K562 (cell line): ENCODE data around the gene TOR1AIP1. TPM values are rescaled to one million over a fixed set of nuclear protein-coding genes. Genes with fewer than 3 reads are reported as not detected.

Source experiments
- BCLAF1 ChIP-seq, 2 experiments: fragments of 450-650 bp in 1 of 2; IDR thresholded peaks; 2 replicates each; pipeline ENCODE4 v1.6.1; 2011 to 2017; ENCODE audit warnings: low read depth in 2 of 2, antibody characterized with exemption in 1 of 2, borderline replicate concordance in 1 of 2, low read length in 1 of 2, mild to moderate bottlenecking in 1 of 2, mixed read lengths in 1 of 2; ENCODE audit not compliant: control insufficient read depth in 1 of 2
- DDX20 ChIP-seq: fragments of 450-650 bp; IDR thresholded peaks from 2 replicates; pipeline ENCODE4 v1.6.1; 2016; ENCODE audit warnings: missing genetic modification characterization, low read depth, mild to moderate bottlenecking, missing compliant biosample characterization, moderate library complexity
- GABPA ChIP-seq: fragments of 200-800 bp; sonication (Bioruptor generic); conservative IDR thresholded peaks from 2 replicates; pipeline ENCODE4 v1.6.1; 2016; ENCODE audit warnings: low read depth, missing genetic modification characterization, missing compliant biosample characterization
- HDGF ChIP-seq: fragments of 450-650 bp; IDR thresholded peaks from 2 replicates; pipeline ENCODE4 v1.6.1; 2016
- MAFG ChIP-seq: fragments of 450-650 bp; conservative IDR thresholded peaks from 2 replicates; pipeline ENCODE4 v1.6.1; 2016; ENCODE audit warnings: missing genetic modification characterization, missing compliant biosample characterization
- PRDM10 ChIP-seq: fragments of 450-650 bp; IDR thresholded peaks from 2 replicates; pipeline ENCODE4 v1.6.1; 2018; ENCODE audit not compliant: partially characterized antibody
- PTRF ChIP-seq: fragments of 450-650 bp; IDR thresholded peaks from 2 replicates; pipeline ENCODE4 v1.6.1; 2016; ENCODE audit warnings: mild to moderate bottlenecking, missing genetic modification characterization, missing compliant biosample characterization
- RBM39 ChIP-seq: fragments of 200-400 bp; formaldehyde crosslinking; optimal IDR thresholded peaks from 2 replicates; pipeline ENCODE3; 2018; ENCODE audit warnings: low read depth, low read length
- TEAD1 ChIP-seq, 2 experiments: fragments of 450-650 bp in 1 of 2; sonication (generic) in 1 of 2; formaldehyde crosslinking; IDR thresholded peaks; 2 replicates each; pipeline versions ENCODE4 v1.4.0 to v1.8.0; 2020 to 2022; ENCODE audit warnings: mild to moderate bottlenecking in 2 of 2, missing genetic modification reagents in 1 of 2
- ZNF232 ChIP-seq: sonication (generic); formaldehyde crosslinking; IDR thresholded peaks from 2 replicates; pipeline ENCODE4 v1.8.0; 2022; ENCODE audit warnings: mild to moderate bottlenecking, missing genetic modification reagents
- ZNF551 ChIP-seq: fragments of 250-450 bp; sonication (Bioruptor Pico); IDR thresholded peaks from 2 replicates; pipeline ENCODE4 v1.5.0; 2021; ENCODE audit warnings: mild to moderate bottlenecking, moderate library complexity
- polyA plus RNA-seq, 8 experiments: library from polyadenylated mRNA; depleted of rRNA in 4 of 8; stranded (reverse) in 5 of 8; unstranded in 3 of 8; fragments of >200 nt; fragmentation: Nextera tagmentation in 2 of 8; fragmentation: Illumina TruSeq in 1 of 8; extraction: Ambion mirVana in 2 of 8; extraction: Trizol in 1 of 8; gene quantifications; 2 replicates each; pipeline versions ENCODE4 v1.2.1 to v1.2.3, GENCODE V29; 2011 to 2014; ENCODE audit warnings: inconsistent platforms in 1 of 8, missing spikeins in 1 of 8
- total RNA-seq, 7 experiments: library from RNA; depleted of rRNA in 6 of 7; stranded (reverse); fragments of >200 nt in 6 of 7; fragmentation: Illumina TruSeq in 2 of 7; extraction: Trizol in 2 of 7; gene quantifications; 2 replicates each; pipeline versions ENCODE4 v1.2.1 to v1.2.3, GENCODE V29; 2011 to 2021; ENCODE audit warnings: low replicate concordance in 1 of 7
- TF ChIP-seq, protein P1 (sequence below): fragments of 150-350 bp; conservative IDR thresholded peaks from 2 replicates; pipeline ENCODE4 v1.6.1; 2014; ENCODE audit warnings: low read length
- TF ChIP-seq, protein P2 (sequence below): IDR thresholded peaks from 3 replicates; pipeline ENCODE4 v1.6.1; 2011; ENCODE audit warnings: borderline replicate concordance, mild to moderate bottlenecking, moderate library complexity; ENCODE audit not compliant: insufficient read length; ENCODE audit errors: extremely low read depth

Gene TOR1AIP1
- total and polyA plus RNA-seq, 9 of the 15 experiments (the other 6 are each of a cell fraction or from before 2014, with no cell fraction given) = 18.1 to 46.9 (median 35.5) TPM

DNA sequence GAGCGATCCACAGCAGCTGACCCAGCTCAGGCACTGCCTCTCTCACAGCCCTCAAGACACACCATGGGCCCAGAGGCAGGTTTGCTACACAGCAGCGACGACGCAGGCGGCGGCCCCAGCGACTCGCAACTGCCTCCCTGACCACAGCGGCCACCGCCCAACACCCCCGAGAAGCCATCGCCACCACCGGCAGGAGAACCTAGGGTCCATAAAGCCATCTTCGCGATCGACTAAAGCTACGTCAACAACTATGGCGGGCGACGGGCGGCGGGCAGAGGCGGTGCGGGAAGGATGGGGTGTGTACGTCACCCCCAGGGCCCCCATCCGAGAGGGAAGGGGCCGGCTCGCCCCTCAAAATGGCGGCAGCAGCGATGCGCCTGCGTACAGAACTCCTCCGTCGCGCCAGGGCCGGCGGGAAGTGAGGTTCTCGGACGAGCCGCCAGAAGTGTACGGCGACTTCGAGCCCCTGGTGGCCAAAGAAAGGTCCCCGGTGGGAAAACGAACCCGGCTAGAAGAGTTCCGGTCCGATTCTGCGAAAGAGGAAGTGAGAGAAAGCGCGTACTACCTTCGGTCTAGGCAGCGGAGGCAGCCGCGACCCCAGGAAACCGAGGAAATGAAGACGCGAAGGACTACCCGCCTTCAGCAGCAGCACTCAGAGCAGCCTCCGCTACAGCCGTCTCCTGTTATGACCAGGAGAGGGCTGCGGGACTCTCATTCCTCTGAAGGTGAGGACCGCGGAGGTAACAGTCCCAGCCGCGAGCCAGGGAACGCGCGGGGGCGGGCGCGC, at the start of gene TOR1AIP1 (continued):
- TF ChIP-seq RBM39 (peak; percentile 88), DDX20 (tag) (no peak), GABPA (peak; percentile 99), ZNF232 (CRISPR knock-in tag) (no peak), PRDM10 (no peak), ZNF551 (CRISPR knock-in tag) (no peak), BCLAF1 (IDR thresholded peaks at IDR 0.05; ENCODE audit: borderline replicate concordance in 1 of 2, control insufficient read depth in 1 of 2, low read depth in 2 of 2, low read length in 1 of 2) (peak in 1 of 2 experiments; percentile 99; a peak in 2 of 4 replicates), TEAD1 (CRISPR knock-in tag; IDR thresholded peaks at IDR 0.05) (peak; percentile 85 to 94; a peak in 3 of 4 replicates), MAFG (tag) (no peak), PTRF (no peak), HDGF (no peak; the same call in 1 of the 2 replicates)
- TF ChIP-seq, protein P1, sequence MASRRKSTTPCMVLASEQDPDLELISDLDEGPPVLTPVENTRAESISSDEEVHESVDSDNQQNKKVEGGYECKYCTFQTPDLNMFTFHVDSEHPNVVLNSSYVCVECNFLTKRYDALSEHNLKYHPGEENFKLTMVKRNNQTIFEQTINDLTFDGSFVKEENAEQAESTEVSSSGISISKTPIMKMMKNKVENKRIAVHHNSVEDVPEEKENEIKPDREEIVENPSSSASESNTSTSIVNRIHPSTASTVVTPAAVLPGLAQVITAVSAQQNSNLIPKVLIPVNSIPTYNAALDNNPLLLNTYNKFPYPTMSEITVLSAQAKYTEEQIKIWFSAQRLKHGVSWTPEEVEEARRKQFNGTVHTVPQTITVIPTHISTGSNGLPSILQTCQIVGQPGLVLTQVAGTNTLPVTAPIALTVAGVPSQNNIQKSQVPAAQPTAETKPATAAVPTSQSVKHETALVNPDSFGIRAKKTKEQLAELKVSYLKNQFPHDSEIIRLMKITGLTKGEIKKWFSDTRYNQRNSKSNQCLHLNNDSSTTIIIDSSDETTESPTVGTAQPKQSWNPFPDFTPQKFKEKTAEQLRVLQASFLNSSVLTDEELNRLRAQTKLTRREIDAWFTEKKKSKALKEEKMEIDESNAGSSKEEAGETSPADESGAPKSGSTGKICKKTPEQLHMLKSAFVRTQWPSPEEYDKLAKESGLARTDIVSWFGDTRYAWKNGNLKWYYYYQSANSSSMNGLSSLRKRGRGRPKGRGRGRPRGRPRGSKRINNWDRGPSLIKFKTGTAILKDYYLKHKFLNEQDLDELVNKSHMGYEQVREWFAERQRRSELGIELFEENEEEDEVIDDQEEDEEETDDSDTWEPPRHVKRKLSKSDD = peak; percentile 80
- TF ChIP-seq, protein P2, sequence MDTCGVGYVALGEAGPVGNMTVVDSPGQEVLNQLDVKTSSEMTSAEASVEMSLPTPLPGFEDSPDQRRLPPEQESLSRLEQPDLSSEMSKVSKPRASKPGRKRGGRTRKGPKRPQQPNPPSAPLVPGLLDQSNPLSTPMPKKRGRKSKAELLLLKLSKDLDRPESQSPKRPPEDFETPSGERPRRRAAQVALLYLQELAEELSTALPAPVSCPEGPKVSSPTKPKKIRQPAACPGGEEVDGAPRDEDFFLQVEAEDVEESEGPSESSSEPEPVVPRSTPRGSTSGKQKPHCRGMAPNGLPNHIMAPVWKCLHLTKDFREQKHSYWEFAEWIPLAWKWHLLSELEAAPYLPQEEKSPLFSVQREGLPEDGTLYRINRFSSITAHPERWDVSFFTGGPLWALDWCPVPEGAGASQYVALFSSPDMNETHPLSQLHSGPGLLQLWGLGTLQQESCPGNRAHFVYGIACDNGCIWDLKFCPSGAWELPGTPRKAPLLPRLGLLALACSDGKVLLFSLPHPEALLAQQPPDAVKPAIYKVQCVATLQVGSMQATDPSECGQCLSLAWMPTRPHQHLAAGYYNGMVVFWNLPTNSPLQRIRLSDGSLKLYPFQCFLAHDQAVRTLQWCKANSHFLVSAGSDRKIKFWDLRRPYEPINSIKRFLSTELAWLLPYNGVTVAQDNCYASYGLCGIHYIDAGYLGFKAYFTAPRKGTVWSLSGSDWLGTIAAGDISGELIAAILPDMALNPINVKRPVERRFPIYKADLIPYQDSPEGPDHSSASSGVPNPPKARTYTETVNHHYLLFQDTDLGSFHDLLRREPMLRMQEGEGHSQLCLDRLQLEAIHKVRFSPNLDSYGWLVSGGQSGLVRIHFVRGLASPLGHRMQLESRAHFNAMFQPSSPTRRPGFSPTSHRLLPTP = no peak
